ENCODE results near the gene TMTC4.

GRCh38 chr13:100665403-100665802 lies 9.2 kb downstream of the TMTC4 start:
- no peak for TF ChIP-seq CTCF (IDR thresholded peaks at IDR 0.05; ENCODE audit: low read depth, low read length, poor library complexity, severe bottlenecking)
- no peak for TF ChIP-seq EZH2phosphoT487 (IDR thresholded peaks at IDR 0.05; ENCODE audit: borderline replicate concordance, low read length)

Data from DOHH2 (cell line).